Fibroblast of lung (primary cell): ENCODE measurements around the gene DRAP1.

ENCODE experiments used
- EZH2 ChIP-seq: IDR thresholded peaks from 2 replicates; pipeline ENCODE4 v1.5.1; 2012; ENCODE audit warnings: low read length, control low read depth, mild to moderate bottlenecking; ENCODE audit errors: missing control alignments
- TF ChIP-seq, protein P1 (sequence below), 2 donors: IDR thresholded peaks in 1 of 2; conservative IDR thresholded peaks in 1 of 2; 1 replicate in 1 of 2; 2 replicates in 1 of 2; pipeline ENCODE4 v1.5.1; 2011 to 2012; ENCODE audit warnings: low read length in 2 of 2, control low read depth in 1 of 2, inconsistent platforms in 1 of 2, low read depth in 1 of 2, mild to moderate bottlenecking in 1 of 2

DNA sequence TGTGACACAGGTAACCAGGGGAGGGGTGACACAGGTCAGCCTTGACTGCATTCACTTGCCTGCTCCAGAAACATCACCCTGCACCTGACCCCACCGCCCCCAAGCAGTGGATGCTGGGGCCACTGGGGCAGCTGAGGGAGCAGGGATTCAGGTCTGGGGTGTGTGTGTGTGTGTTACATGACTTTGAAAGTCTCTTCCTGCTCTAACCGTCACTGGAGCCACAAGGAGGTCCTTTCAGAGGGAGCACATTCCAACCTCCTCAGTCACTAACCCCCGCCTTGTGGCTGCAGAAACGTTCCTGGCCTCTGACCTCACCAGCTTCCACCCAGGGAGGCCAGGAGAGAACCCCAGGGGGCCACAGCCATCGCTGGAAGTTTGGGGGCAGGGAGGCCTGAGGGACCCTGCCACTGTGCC is 16.2 kb upstream of the DRAP1 start:
- TF ChIP-seq, protein P1, sequence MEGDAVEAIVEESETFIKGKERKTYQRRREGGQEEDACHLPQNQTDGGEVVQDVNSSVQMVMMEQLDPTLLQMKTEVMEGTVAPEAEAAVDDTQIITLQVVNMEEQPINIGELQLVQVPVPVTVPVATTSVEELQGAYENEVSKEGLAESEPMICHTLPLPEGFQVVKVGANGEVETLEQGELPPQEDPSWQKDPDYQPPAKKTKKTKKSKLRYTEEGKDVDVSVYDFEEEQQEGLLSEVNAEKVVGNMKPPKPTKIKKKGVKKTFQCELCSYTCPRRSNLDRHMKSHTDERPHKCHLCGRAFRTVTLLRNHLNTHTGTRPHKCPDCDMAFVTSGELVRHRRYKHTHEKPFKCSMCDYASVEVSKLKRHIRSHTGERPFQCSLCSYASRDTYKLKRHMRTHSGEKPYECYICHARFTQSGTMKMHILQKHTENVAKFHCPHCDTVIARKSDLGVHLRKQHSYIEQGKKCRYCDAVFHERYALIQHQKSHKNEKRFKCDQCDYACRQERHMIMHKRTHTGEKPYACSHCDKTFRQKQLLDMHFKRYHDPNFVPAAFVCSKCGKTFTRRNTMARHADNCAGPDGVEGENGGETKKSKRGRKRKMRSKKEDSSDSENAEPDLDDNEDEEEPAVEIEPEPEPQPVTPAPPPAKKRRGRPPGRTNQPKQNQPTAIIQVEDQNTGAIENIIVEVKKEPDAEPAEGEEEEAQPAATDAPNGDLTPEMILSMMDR (conservative IDR thresholded peaks at IDR 0.05 in 1 of 2, IDR thresholded peaks at IDR 0.05 in 1 of 2; ENCODE audit: low read depth in 1 of 2, low read length in 2 of 2): no peak
- no peak for TF ChIP-seq EZH2
